NAMALWA (cell line): ENCODE data around the gene RFTN1.

Source experiments
- DNase-seq: peaks from one replicate; pipeline ENCODE4 v3.0.0-alpha.2; 2015; ENCODE audit warnings: low spot score

Gene RFTN1

GRCh38 chr3:16486201-16486600 lies 27.3 kb downstream of the RFTN1 start:
- DNase-seq: no peak

GRCh38 chr3:16485395-16485992 lies 28.0 kb downstream of the RFTN1 start:
- DNase-seq: no peak

GRCh38 chr3:16484984-16485383 lies 28.5 kb downstream of the RFTN1 start:
- DNase-seq: no peak

GRCh38 chr3:16484216-16484615 lies 29.3 kb downstream of the RFTN1 start:
- no peak for DNase-seq

GRCh38 chr3:16482770-16483531 lies 30.5 kb downstream of the RFTN1 start:
- peak; percentile 85 for DNase-seq

GRCh38 chr3:16482194-16482769 lies 31.2 kb downstream of the RFTN1 start:
- no peak for DNase-seq

GRCh38 chr3:16481546-16481897 lies 32.0 kb downstream of the RFTN1 start:
- DNase-seq: no peak

- peak; percentile 45 for DNase-seq
These were observed 32.5 kb downstream of the RFTN1 start for GRCh38 chr3:16480861-16481545.

GRCh38 chr3:16478516-16478915 lies 35.0 kb downstream of the RFTN1 start:
- no peak for DNase-seq

GRCh38 chr3:16477521-16477920 lies 36.0 kb downstream of the RFTN1 start:
- DNase-seq: no peak

- DNase-seq: no peak
These were observed 36.4 kb downstream of the RFTN1 start for GRCh38 chr3:16477056-16477455.

- DNase-seq: no peak
These were observed 36.9 kb downstream of the RFTN1 start for GRCh38 chr3:16476636-16477035.

GRCh38 chr3:16475766-16476165 lies 37.7 kb downstream of the RFTN1 start:
- no peak for DNase-seq

- DNase-seq: no peak
These were observed 38.6 kb downstream of the RFTN1 start for GRCh38 chr3:16474920-16475319.

- DNase-seq: no peak
These were observed 39.3 kb downstream of the RFTN1 start for GRCh38 chr3:16474216-16474615.

GRCh38 chr3:16472593-16472992 lies 40.9 kb downstream of the RFTN1 start:
- no peak for DNase-seq

GRCh38 chr3:16471897-16472296 lies 41.6 kb downstream of the RFTN1 start:
- no peak for DNase-seq

- no peak for DNase-seq
These were observed 42.9 kb downstream of the RFTN1 start for GRCh38 chr3:16470590-16470989.

GRCh38 chr3:16468336-16469098 lies 45.0 kb downstream of the RFTN1 start:
- no peak for DNase-seq

- DNase-seq: no peak
These were observed 45.5 kb downstream of the RFTN1 start for GRCh38 chr3:16468002-16468335.

GRCh38 chr3:16467393-16467792 lies 46.1 kb downstream of the RFTN1 start:
- DNase-seq: no peak

- DNase-seq: no peak
These were observed 46.7 kb downstream of the RFTN1 start for GRCh38 chr3:16466822-16467221.
